Osteoblast (primary cell): ENCODE measurements around the gene IKZF3. TPM values are rescaled to one million over a fixed set of nuclear protein-coding genes. Genes with fewer than 3 reads are reported as not detected.

ENCODE experiments used
- DNase-seq: peaks from one replicate; pipeline ENCODE4 v3.0.0; 2011; ENCODE audit warnings: low spot score, mixed read lengths; ENCODE audit not compliant: insufficient read length; ENCODE audit errors: missing footprints
- H2AFZ ChIP-seq: 2 replicates; pipeline ENCODE4 v1.6.0; 2011; ENCODE audit warnings: mild to moderate bottlenecking, low read length
- H3K27ac ChIP-seq: 2 replicates; pipeline ENCODE4 v1.5.1; 2011; ENCODE audit warnings: mild to moderate bottlenecking, low read depth, low read length, moderate library complexity
- H3K27me3 ChIP-seq: 2 replicates; pipeline ENCODE4 v1.6.0; 2012; ENCODE audit warnings: mild to moderate bottlenecking, control low read depth, inconsistent platforms, low read length, moderate library complexity; ENCODE audit not compliant: insufficient read depth
- H3K36me3 ChIP-seq: 2 replicates; pipeline ENCODE4 v1.5.1; 2011; ENCODE audit warnings: mild to moderate bottlenecking, low read length, control low read depth, moderate library complexity; ENCODE audit not compliant: insufficient read depth
- H3K4me1 ChIP-seq: 2 replicates; pipeline ENCODE4 v1.5.1; 2011; ENCODE audit warnings: mild to moderate bottlenecking, low read length, control low read depth, moderate library complexity; ENCODE audit not compliant: insufficient read depth
- H3K4me2 ChIP-seq: 2 replicates; pipeline ENCODE4 v1.6.0; 2011; ENCODE audit warnings: mild to moderate bottlenecking, low read length; ENCODE audit not compliant: insufficient read depth
- H3K4me3 ChIP-seq: fragments of 200-600 bp; sonication (generic); 3 replicates; pipeline ENCODE4 v1.5.1; 2012; ENCODE audit warnings: mild to moderate bottlenecking, low read length, inconsistent platforms; ENCODE audit not compliant: insufficient read depth
- H3K79me2 ChIP-seq: 2 replicates; pipeline ENCODE4 v1.6.0; 2012; ENCODE audit warnings: mild to moderate bottlenecking, low read length, control low read depth, inconsistent platforms; ENCODE audit not compliant: insufficient read depth
- H3K9me3 ChIP-seq: 2 replicates; pipeline ENCODE4 v1.5.1; 2011; ENCODE audit warnings: low read depth, low read length, control low read depth
- H4K20me1 ChIP-seq: 2 replicates; pipeline ENCODE4 v1.6.0; 2012; ENCODE audit warnings: mild to moderate bottlenecking, low read length, control low read depth; ENCODE audit not compliant: insufficient read depth
- CTCF ChIP-seq: IDR thresholded peaks from 2 replicates; pipeline ENCODE4 v1.5.1; 2011; ENCODE audit warnings: mild to moderate bottlenecking, low read depth, low read length, moderate library complexity; ENCODE audit errors: extremely low read depth
- total RNA-seq: library from RNA; depleted of rRNA; stranded (reverse); fragments of >200 nt; gene quantifications from 2 replicates; pipeline ENCODE4 v1.2.3, GENCODE V29; 2012

The IKZF3 gene
- total RNA-seq, 1 donor = not detected

DNA sequence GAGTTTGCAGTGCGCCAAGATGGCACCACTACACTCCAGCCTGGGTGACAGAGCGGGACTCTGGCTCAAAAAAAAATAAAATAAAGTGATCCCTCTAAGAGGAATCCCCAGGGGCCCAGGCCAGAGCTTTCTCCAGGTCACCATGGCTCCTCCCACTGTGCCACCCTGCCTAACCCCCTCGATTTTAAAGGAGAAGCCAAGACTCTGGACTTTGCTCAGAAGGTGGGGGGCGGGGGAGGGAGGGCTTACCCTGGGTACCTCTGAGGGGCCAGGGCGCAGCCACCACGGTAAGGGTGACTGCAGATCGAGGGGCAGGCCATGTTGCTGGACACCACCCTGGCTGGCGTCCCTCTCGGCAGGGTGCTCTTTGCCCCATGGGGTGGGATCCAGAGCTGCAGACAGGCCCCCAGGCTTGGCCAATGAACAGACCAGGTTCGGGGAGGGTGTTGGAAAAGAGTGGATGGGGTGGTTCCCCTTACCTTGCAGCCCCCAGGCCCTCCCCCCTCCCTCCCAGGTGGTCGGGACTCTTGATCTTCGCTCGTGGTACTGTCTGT, 126.8 kb downstream of the IKZF3 start:
- no peaks in the 10 kb centered on the region for H3K36me3 ChIP-seq
- H3K27ac ChIP-seq = no peak overlapping the region
- peaks cover 19% of the 10 kb centered on the region for H3K4me1 ChIP-seq
- H4K20me1 ChIP-seq = no peaks in the 10 kb centered on the region
- no peaks in the 10 kb centered on the region for H3K79me2 ChIP-seq
- no peak overlapping the region for H3K4me3 ChIP-seq
- no peak overlapping the region for H3K4me2 ChIP-seq
- no peak overlapping the region for H2AFZ ChIP-seq
- no peaks in the 10 kb centered on the region for H3K9me3 ChIP-seq
- peaks cover 14% of the 10 kb centered on the region for H3K27me3 ChIP-seq
- no peak for TF ChIP-seq CTCF
- DNase-seq = peak; percentile 35

DNA sequence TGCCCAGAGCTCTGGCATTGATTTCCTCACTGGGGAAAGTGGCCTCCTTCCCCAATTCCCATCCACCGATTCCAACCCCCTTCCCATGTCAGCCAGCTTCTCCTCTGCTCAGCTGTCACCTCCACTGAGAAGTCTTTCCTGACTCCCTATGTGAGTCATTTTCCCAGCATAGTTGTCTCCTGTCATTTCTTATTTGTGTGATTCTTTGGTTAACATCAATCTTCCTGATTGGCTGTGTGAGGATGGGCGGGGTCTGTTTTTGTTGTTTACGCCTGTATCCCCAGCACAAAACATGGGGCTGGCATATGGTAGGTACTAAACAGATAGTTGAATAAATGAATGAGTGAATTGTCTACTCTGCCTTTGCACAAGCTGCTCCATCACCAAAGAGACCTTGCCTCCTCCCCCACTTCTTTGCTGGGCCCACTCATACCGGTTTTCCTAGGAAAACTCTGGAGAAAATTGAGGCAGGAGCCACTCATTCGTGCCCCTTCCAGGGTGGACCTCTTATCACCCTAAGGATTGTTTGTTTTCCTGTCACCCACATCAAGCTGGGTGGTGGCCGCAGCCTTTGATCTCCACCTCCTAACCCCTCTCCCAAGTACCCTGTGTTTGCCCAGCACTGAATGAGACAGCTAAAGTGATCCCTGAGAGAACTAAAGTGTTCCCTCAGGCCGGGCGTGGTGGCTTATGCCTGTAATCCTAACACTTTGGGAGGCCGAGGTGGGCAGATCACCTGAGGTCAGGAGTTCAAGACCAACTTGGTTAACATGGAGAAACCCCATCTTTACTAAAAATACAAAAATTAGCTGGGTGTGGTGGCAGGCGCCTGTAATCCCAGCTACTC, 127.6 kb downstream of the IKZF3 start:
- no peaks in the 10 kb centered on the region for H3K36me3 ChIP-seq
- no peaks in the 10 kb centered on the region for H3K79me2 ChIP-seq
- no peak for TF ChIP-seq CTCF
- H3K27me3 ChIP-seq = peaks cover 14% of the 10 kb centered on the region
- H3K4me2 ChIP-seq = no peak overlapping the region
- H2AFZ ChIP-seq = no peak overlapping the region
- H3K4me1 ChIP-seq = peaks cover 19% of the 10 kb centered on the region
- H3K9me3 ChIP-seq = no peaks in the 10 kb centered on the region
- no peak overlapping the region for H3K4me3 ChIP-seq
- H3K27ac ChIP-seq = no peak overlapping the region
- no peaks in the 10 kb centered on the region for H4K20me1 ChIP-seq
- DNase-seq = peak; percentile 76

- no peaks in the 10 kb centered on the region for H3K36me3 ChIP-seq
- H3K9me3 ChIP-seq = no peaks in the 10 kb centered on the region
- H3K79me2 ChIP-seq = no peaks in the 10 kb centered on the region
- H4K20me1 ChIP-seq = no peaks in the 10 kb centered on the region
- no peak overlapping the region for H2AFZ ChIP-seq
- peaks cover 16% of the 10 kb centered on the region for H3K4me1 ChIP-seq
- H3K4me2 ChIP-seq = no peak overlapping the region
- TF ChIP-seq CTCF = no peak
- H3K4me3 ChIP-seq = no peak overlapping the region
- peaks cover 14% of the 10 kb centered on the region for H3K27me3 ChIP-seq
- peak; percentile 34 for DNase-seq
- no peak overlapping the region for H3K27ac ChIP-seq
Measured at GRCh38 chr17:39735882-39736281, 128.2 kb downstream of the IKZF3 start.

GRCh38 chr17:39732586-39732985, 131.5 kb downstream of the IKZF3 start:
- Histone ChIP-seq H3K79me2 (no peaks in the 10 kb centered on the region), H3K4me1 (peaks cover 6% of the 10 kb centered on the region), H2AFZ (no peak overlapping the region), H3K36me3 (no peaks in the 10 kb centered on the region), H3K4me3 (no peak overlapping the region), H3K27me3 (peaks cover 7% of the 10 kb centered on the region), H4K20me1 (no peaks in the 10 kb centered on the region), H3K27ac (no peak overlapping the region), H3K4me2 (no peak overlapping the region), H3K9me3 (no peaks in the 10 kb centered on the region)
- DNase-seq = peak; percentile 45
- no peak for TF ChIP-seq CTCF
